HCT116 (cell line): Measurements from ENCODE around the gene LAPTM4A.

Experiments
- EGR1 ChIP-seq: IDR thresholded peaks from 2 replicates; pipeline ENCODE4 v1.6.1; 2012; ENCODE audit warnings: low read depth
- EZH2 ChIP-seq: fragments of 200-600 bp; sonication (generic); IDR thresholded peaks from 2 replicates; pipeline ENCODE4 v1.6.1; 2017; ENCODE audit warnings: antibody characterized with exemption, mixed run types
- EZH2phosphoT487 ChIP-seq: fragments of 200-600 bp; IDR thresholded peaks from 2 replicates; pipeline ENCODE4 v1.6.1; 2018; ENCODE audit warnings: antibody characterized with exemption, borderline replicate concordance
- POLR2A ChIP-seq: IDR thresholded peaks from 2 replicates; pipeline ENCODE4 v1.7.0; 2011; ENCODE audit warnings: borderline replicate concordance; ENCODE audit not compliant: insufficient read depth, insufficient read length; ENCODE audit errors: extremely low read depth
- POLR2AphosphoS5 ChIP-seq: IDR thresholded peaks from 2 replicates; pipeline ENCODE4 v1.6.1; 2011; ENCODE audit warnings: mild to moderate bottlenecking, low read depth, low read length, moderate library complexity
- RAD21 ChIP-seq: IDR thresholded peaks from 2 replicates; pipeline ENCODE4 v1.6.1; 2012; ENCODE audit warnings: low read depth, mild to moderate bottlenecking
- SIN3A ChIP-seq: IDR thresholded peaks from 2 replicates; pipeline ENCODE4 v1.6.1; 2012; ENCODE audit warnings: low read depth
- TCF7L2 ChIP-seq: IDR thresholded peaks from 2 replicates; pipeline ENCODE4 v1.7.0; 2011; ENCODE audit warnings: borderline replicate concordance, inconsistent platforms; ENCODE audit not compliant: insufficient read depth, insufficient read length; ENCODE audit errors: extremely low read depth
- ZNF274 ChIP-seq: fragments of 200-500 bp; sonication (Bioruptor generic); IDR thresholded peaks from 2 replicates; pipeline ENCODE4 v1.6.1; 2014; ENCODE audit warnings: mild to moderate bottlenecking, low read depth, low read length, inconsistent platforms
- TF ChIP-seq, protein P1 (sequence below), 3 experiments: fragments of 200-600 bp in 1 of 3; sonication (generic) in 1 of 3; IDR thresholded peaks in 2 of 3; conservative IDR thresholded peaks in 1 of 3; 2 replicates each; pipeline ENCODE4 v1.5.1; 2012 to 2017; ENCODE audit warnings: low read depth in 2 of 3, low read length in 2 of 3, antibody characterized with exemption in 1 of 3, borderline replicate concordance in 1 of 3, control low read depth in 1 of 3, mild to moderate bottlenecking in 1 of 3, mixed read lengths in 1 of 3, mixed run types in 1 of 3, moderate library complexity in 1 of 3; ENCODE audit not compliant: insufficient read depth in 1 of 3
- TF ChIP-seq, protein P2 (sequence below): IDR thresholded peaks from 2 replicates; pipeline ENCODE4 v1.6.1; 2012

DNA sequence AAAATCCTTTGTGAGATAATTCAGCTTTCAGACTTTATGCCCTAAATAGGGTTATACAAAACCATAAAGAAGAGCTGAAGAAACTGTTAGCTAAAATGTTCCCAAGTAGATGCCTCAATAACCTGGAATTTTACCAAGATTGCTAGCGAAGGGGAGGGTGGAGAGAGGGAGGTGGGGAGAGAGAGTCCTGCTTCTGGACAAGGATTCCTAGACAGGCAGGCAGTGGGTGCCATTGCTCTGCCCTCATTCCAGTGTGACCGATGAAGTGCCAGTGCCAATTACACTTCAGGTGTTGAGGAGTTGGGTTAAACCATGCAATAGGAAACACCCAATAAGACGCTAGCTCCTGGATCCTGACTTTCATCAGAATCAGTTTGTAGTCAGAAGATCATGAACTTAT, 18.1 kb downstream of the LAPTM4A start:
- TF ChIP-seq SIN3A (no peak), POLR2AphosphoS5 (no peak), POLR2A (no peak), EZH2 (no peak), RAD21 (no peak), ZNF274 (no peak), EGR1 (no peak), TCF7L2 (no peak), EZH2phosphoT487 (no peak)
- TF ChIP-seq, protein P1, sequence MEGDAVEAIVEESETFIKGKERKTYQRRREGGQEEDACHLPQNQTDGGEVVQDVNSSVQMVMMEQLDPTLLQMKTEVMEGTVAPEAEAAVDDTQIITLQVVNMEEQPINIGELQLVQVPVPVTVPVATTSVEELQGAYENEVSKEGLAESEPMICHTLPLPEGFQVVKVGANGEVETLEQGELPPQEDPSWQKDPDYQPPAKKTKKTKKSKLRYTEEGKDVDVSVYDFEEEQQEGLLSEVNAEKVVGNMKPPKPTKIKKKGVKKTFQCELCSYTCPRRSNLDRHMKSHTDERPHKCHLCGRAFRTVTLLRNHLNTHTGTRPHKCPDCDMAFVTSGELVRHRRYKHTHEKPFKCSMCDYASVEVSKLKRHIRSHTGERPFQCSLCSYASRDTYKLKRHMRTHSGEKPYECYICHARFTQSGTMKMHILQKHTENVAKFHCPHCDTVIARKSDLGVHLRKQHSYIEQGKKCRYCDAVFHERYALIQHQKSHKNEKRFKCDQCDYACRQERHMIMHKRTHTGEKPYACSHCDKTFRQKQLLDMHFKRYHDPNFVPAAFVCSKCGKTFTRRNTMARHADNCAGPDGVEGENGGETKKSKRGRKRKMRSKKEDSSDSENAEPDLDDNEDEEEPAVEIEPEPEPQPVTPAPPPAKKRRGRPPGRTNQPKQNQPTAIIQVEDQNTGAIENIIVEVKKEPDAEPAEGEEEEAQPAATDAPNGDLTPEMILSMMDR (IDR thresholded peaks at IDR 0.05 in 2 of 3, conservative IDR thresholded peaks at IDR 0.05 in 1 of 3; ENCODE audit: borderline replicate concordance in 1 of 3, insufficient read depth in 1 of 3, low read depth in 2 of 3, low read length in 2 of 3) = no peak
- TF ChIP-seq, protein P2, sequence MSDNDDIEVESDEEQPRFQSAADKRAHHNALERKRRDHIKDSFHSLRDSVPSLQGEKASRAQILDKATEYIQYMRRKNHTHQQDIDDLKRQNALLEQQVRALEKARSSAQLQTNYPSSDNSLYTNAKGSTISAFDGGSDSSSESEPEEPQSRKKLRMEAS = no peak
